Midbrain (tissue), 1 donor: ENCODE results near the gene POTEF.
"Not testable (repeated sequence)": the region's sequence is repeated elsewhere in the genome, so short reads cannot be mapped to it uniquely, and the experiment has no call there.

Experiments
- DNase-seq: peaks from one replicate; lab custom pipeline; 2025; lab: John Stamatoyannopoulos, UW

POTEF gene

DNA sequence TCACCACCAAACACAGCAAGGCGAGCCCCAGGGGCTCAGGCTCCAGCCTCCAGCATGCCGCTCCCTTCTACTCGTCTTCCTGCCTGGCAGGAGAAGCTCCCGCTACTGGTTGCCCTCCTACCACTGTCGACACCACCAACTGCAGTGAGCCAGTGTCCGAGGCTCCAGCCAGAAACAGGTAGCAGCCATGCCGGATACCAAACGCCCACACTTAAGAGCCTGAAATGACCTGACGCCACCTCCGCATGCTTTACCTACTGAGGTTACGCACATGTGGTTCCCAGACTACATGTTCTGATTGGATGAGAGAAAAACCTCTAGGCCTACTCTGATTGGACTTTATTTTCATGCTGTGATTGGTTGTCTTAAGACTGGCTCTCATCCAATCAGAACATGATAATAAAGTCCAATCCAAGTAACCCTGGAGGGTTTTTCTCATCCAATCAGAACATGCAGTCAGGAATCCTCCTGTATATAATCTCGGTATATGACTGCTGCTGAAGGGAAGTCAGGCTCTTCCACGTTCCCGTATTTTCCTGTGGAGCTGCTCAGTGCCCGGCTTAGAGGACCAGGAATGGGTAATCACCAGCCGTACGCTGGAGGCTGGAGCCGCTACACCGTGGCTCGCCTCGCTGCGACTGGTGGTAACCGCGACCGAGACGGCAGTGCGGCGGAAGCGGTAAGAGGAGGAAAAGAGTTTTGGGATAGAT, at the start of gene POTEF:
Gene POTEF (minus strand): TSS at position 103 of the 710 bp plus-strand sequence. CDS start 8,707 bp downstream, outside the sequence.
- DNase-seq, result not testable (repeated sequence)

DNA sequence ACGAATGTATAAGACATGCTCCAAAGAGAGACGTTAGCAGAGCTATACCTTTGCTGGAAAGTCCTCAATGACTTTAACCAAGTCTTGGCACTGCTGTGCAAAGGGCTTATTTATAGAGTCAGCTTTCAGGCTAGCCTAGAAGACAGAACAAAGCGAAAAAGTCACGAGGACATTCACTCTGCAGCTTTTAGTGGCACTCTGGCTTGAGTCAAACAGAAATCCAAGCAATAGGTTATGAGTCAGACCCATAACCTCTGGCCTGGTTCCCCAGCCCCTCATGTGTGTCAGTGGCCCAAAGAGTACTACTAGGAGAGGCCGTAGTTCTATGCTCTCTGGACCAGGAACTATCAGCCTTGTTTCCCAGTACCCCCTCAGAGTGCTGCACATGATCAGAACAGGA, 45.8 kb upstream of the POTEF start:
- DNase-seq, result not testable (repeated sequence)

DNA sequence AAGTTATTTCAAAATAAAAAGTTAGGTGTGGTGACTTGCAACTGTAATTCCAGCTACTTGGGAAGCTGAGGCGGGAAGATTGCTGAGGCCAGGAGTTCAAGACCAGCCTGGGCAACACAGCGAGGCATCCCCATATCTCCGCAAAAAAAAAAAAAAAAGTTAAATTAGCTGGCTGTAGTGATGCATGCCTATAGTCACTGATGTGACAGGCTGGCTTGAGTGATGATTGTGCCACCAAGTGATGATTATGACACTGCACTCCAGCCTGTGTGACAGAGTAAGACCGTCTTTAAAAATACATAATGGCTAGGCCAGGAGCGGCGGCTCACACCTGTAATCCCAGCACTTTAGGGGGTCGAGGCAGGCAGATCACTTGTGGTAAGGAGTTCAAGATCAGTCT, 40.9 kb upstream of the POTEF start:
- no peak for DNase-seq

- not testable (repeated sequence) for DNase-seq
Observed at GRCh38 chr2:130169163-130169562, 40.1 kb upstream of the POTEF start.

DNA sequence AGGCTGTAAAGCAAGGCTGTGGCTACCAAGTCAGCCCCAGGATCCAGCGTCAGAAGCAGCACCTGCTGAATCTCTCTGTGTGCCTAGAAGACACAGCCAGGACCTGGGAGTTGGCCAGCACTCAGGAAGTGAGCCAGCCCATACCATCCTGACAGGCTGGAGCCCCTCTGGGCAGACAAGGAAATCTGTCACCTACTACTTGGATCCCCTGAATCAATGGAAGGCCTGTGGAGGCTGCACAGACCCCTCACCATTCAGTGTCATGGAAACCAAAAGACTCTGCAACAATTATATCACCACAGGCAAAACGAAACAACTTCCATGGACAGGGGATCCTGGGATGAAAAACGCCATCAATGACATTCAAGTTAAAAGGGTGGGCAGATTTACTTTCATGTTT, 37.6 kb upstream of the POTEF start:
- not testable (repeated sequence) for DNase-seq

DNA sequence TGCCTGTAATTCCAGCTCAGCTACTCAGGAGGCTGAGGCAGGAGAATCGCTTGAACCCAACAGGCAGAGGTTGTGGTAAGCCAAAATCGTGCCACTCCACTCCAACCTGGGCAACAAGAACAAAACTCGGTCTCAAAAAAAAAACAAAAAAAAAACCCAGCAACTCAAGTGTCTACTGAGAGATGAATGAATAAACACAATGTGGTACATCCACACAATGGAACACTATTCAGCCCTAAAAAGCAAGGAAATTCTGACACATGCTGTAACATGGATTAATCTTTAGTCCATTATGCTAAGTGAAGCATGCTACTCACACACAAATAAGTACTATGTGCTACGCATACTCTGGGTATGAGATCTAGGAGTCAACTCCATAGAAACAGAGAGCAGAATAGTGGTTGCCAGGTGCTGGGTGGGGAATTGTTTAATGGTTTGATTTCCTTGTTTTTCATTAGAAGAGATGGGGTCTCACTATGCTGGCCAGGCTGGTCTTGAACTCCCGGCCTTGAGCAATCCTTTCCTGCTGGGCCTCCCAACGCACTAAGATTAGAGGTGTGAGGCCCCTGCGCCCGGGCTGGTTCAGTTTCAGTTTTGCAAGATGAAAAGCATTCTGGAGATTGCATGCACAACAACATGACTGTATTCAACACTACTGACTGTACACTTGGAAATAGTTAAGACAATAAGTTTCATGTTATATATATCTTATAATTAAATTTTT, 36.4 kb upstream of the POTEF start:
- no peak for DNase-seq

DNA sequence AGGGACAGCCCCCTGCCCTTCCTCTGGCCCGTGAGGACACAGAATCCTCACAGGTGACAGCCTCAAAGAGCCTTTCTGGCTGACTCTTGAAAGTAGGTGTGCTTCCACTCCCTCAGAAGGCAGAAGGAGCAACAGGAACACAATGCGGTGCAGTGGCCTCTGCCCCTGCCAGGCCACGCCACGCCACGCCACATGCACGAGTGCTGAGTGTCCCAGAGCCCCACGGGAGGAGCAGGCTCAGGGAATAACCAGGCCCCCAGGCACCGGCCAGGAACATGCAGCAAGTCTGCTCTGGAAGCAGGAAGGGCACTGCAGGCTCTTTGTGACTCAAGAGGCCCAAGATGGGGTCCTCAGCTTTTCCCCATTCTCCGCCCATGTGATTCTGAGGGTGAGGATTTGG, 33.9 kb upstream of the POTEF start:
- DNase-seq, result no peak

DNA sequence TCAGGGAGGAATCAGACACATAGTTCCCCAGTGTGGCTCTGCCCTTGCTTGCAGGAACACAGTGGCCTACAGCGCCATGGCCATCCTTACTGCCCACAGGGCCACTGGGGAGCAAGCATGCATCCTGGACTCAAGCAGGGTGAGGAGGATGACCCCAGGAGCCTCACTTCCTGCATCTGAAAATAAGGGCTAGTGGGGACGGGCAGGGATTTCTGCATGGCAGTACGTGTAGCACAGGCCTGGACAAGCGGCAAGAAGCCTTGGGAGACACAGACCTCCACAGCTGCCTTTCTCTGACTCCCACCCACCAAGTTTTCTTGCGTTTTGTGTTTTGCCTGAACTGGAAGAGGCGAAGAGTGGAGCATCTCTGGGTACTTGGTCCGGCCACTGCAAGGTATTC, 33.5 kb upstream of the POTEF start:
- not testable (repeated sequence) for DNase-seq

GRCh38 chr2:130160838-130161705, 32.0 kb upstream of the POTEF start:
- DNase-seq, result peak; percentile 25

- DNase-seq, result no peak
Observed at GRCh38 chr2:130160131-130160530, 31.1 kb upstream of the POTEF start.

DNA sequence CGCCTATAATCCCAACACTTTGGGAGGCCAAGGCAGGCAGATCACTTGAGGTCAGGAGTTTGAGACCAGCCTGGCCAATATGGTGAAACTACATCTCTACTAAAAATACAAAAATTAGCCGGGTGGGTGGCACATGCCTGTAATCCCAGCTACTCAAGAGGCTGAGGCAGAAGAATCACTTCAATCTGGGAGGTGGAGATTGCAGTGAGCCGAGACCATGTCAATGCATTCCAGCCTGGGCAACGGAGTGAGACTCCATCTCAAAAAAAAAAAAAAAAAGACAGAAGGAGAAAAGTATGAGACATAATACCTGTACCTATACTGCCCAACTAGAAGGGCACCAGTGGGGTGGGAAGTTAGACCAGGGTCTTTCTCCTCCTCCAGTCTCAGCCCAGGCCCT, 30.4 kb upstream of the POTEF start:
- DNase-seq, result not testable (repeated sequence)

DNA sequence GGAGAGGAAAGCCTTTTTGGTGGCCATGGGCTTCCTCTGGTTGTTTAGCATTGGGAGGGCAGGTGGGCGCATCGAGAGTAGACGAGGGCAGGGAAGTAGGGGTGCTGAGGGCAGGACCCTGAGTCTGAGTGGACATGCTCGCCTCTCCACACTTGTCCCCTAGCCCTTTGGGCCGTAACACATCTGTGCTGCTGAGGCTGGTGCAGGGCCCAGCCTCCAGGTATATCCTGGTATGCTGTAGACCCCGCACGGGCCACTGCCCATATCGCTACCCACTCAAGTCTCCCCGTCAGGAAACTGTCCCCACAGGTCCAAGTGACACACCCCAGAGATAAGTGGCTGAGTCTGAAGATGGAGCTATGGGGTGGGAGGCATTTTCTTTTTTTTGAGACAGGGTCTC, 29.6 kb upstream of the POTEF start:
- no peak for DNase-seq

DNA sequence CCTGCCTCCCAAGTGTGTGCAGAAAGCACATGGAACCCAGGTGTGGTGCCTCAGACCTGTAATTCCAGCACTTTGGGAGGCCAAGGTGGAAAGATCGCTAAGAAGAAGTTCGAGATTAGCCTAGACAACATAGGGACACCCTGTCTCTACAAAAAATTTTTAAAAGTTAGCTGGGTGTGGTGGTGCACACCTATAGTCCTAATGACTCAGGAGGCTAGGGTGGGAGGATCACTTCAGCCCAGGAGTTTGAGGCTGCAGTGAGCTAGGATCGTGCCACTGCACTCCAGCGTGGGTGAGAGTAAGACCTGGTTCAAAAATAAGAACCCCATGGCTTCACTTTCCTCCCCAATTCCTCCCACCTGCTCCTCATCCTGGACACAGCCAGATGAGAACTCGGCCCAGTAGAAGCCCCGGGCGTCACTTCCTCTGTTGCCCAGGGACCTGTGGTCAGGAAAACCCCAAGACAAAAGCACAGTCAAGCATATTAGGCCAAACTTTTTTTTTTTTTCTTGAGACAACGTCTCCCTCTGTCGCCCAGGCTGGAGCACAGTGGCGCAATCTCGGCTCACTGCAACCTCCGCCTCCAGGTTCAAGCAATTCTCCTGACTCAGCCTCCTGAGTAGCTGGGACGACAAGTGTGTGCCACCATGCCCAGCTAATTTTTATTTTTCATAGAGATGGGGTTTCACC, 28.9 kb upstream of the POTEF start:
- not testable (repeated sequence) for DNase-seq

DNA sequence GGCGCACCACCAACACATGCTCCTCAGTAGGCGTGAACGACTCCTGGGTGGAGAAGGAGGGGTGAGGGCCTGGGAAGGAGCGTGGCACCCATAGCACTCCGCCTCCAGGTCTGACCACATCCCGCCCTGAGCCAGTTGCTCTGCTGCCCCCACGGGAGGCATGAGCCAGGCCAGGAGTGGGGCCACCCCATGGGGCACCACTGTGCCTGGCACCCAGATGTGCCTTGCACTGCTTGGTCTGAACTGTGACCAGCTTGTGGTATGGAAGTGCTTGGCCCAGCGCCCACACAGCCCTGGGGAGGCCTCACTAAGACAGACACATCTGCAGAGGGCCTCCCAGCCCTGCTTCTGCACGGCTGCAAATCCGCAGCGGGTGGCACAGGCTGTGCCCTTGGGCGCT, 28.3 kb upstream of the POTEF start:
- not testable (repeated sequence) for DNase-seq

DNA sequence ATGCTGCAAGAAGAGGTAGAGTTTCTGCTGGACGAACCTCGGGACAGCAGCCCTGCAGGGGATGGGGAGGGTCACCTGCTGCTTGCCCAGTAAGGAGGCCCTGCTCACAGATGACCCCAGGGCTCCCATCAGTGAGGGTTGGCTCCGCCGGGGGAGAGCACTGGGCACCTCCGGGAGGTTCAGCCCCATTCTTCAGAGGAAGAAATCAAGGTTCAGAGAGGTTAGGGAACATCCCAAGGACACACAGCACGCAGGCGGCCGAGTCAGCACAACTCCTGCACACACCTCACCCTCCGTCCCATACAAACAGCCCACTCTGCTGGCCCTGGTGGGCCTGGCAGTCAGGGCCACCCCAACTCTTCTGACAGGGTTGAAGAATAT, 27.6 kb upstream of the POTEF start:
- no peak for DNase-seq

GRCh38 chr2:130155956-130156623, 27.1 kb upstream of the POTEF start:
- peak; percentile 26 for DNase-seq

DNA sequence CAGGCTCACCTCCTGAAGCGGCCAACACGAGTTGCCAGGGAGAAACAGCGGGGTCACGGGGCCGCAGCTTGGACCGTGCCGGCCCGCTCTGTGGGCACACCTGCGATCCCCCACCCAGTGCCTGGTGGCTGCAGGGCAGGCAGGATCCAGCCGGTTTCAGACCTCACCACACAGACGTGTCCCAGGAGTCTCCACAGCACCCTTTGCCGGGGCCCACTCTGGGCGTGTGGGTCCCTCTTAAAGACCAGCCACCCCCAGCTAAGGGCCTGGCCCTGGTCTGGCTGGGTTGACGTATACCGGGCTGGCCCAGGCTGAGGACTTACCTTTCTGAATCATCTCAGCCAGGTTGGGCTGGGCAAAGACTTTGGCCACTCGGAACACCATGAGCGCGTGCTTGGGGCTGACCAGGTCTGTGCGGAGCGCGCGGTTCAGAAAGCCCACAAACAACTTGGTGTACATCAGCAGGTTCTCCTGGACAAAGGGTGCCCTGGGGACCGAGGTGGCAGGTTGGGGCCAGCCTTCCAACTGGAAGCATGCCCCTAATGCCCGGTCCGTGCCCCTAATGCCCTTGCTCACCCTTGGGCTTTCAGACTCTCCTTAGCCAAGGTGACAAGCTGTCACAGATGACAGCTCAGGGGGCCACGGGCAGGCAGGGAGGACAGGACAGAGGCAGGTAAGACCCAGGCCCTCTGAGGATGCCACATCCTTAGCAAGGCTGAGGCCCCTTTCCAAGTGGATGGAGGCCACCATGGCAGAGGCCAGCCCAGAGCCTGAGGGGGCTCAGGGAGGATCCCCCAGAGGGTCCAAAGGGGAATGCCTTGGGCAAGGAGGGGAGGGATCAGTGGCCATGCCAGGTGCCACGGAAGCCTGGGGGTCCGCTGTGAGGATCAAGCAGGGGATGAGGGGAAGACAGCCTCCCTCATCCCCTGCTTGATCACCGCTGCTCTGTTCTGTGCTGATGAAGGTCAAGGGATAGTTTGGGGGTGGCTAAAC, 26.0 kb upstream of the POTEF start:
- no peak for DNase-seq

DNA sequence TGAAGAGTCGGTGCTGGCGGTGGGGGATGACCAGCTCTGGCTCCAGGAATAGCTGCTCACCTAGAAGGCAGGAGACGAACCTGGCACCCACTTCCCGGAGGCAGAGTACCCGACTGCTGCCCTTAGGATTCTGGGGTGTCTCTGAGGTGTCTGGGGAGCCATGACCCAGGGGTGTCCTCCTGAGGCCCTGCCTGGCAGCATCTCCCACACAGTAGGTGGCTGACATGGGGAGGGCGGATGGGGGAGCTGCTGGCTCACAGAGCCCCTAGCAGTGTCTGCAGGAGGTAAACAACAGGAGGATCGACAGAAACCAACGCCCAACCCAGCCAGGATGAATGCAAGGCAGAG, 25.4 kb upstream of the POTEF start:
- not testable (repeated sequence) for DNase-seq

- DNase-seq, result not testable (repeated sequence)
Observed at GRCh38 chr2:130153721-130154422, 24.9 kb upstream of the POTEF start.
